Cerebellar nuclear complex (tissue), 1 donor: Measurements from ENCODE around the gene RALGAPA1.
"Not testable (repeated sequence)": the region's sequence is repeated elsewhere in the genome, so short reads cannot be mapped to it uniquely, and the experiment has no call there.

ENCODE experiments used
- DNase-seq, 2 experiments: peaks; one replicate each; lab custom pipeline; 2025; lab: John Stamatoyannopoulos, UW

RALGAPA1 gene

DNA sequence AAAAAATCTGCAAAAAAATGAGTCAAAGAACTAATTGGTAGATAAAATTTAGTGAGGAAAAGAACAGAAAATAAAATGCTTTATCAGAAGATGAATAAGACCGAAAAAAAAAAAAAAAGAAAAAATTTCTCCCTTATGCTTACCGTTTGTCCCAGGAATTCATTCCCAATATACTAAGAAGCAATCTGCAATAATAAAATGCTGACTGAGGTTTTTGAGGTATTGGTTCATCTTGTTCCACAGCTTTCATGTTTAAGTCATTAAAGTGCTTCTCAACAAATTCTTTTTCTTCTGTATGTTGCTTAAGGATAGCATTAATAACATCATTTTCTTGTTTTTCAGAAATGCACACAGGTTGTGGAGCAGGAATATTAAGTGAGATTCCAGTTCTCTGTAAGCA is 182.1 kb downstream of the RALGAPA1 start:
- not testable (repeated sequence) for DNase-seq

DNA sequence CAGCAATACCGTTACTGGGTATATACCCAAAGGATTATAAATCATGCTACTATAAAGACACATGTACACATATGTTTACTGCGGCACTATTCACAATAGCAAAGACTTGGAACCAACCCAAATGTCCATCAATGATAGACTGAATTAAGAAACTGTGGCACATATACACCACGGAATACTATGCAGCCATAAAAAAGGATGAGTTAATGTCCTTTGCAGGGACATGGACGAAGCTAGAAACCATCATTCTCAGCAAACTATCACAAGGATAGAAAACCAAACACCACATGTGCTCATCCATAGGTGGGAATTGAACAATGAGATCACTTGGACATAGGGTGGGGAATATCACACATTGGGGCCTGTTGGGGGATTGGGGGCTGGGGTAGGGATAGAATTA is 187.1 kb downstream of the RALGAPA1 start:
- DNase-seq: not testable (repeated sequence)

DNA sequence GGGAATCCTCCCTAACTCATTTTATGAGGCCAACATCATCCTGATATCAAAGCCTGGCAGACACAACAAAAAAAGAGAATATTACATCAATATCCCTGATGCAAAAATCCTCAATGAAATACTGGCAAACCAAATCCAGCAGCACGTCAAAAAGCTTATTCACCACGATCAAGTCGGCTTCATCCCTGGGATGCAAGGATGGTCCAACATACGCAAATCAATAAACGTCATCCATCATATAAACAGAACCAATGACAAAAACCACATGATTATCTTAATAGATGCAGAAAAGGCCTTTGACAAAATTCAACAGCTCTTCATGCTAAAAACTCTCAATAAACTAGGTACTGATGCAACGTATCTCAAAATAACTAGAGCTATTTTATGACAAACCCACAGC is 189.1 kb downstream of the RALGAPA1 start:
- DNase-seq: not testable (repeated sequence)

DNA sequence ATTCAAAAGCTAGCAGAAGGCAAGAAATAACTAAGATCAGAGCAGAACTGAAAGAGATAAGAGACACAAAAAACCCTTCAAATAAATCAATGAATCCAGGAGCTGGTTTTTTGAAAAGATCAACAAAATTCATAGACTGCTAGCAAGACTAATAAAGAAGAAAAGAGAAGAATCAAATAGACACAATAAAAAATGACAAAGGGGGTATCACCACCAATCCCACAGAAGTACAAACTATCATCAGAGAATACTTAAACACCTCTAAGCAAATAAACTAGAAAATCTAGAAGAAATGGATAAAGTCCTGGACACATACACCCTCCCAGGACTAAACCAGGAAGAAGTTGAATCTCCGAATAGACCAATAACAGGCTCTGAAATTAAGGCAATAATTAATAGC is 189.6 kb downstream of the RALGAPA1 start:
- not testable (repeated sequence) for DNase-seq

DNA sequence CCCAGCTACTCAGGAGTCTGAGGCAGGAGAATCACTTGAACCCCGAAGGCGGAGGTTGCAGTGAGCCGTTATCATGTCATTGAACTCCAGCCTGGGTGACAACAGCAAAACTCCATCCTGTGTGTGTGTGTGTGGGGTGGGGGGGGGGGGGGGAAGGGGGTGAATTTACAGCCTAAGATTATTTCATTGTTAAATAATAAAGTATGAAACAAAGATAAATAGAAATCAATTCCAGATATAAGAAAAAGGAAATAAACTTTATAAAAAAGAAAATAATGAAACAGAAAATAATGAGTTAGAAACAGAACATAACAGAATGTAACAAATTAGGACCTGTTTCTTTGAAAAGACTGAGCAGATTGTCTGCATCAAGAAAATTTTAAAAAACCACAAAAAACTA is 191.6 kb downstream of the RALGAPA1 start:
- DNase-seq: no peak

DNA sequence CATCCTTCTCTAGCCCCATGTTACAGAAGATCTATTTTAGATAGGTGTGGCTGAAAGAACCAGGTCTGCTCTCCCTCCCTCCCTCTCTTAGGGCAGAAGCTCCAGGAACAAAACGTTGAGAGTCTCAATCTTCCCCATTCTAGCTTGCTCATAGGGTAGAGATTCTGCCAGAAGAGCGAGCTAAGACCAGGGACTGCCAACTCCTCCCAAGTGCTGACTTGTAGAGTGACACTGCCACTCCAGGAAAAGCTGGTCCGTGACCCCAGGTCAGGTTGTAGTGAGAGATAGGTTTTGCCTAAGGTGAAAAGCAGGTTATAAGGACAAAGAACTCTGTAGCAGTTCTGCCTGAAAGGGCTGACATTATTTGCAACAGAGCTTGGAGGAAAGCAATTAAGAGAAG is 201.7 kb downstream of the RALGAPA1 start:
- no peak for DNase-seq

DNA sequence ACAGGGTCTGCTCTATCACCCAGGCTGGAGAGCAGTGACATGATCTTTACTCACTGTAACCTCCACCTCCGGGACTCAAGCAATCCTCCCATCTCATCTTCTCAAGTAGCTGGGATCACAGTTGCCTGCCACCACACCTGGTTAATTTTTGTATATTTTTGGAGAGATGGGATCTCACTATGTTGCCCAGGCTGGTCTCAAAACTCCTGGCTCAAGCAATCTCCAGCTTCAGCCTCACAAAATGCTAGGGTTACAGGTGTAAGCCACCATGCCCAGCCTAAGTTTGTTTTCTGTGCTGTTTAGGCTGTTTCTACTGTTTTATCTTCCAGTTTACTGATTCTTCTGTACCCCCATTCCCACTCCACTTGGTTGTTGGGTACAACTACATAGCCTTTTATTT is 208.8 kb downstream of the RALGAPA1 start:
- DNase-seq: no peak

DNA sequence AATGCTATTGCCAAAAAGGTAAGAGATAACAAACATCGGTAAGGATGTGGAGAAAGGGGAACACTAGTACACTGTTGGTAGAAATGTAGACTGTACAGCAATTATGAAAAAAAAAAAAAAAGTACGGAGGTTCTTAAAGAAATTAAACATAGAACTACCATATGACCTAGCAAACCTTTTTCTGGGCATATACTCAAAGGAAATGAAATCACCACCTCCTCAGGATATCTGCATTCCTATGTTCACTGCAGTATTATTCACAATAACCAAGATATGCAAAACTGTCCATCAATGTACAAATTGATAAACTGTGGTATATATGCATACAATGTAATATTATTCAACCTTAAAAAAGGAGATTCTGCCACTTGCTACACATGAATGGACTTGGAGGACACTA is 214.5 kb downstream of the RALGAPA1 start:
- no peak for DNase-seq

DNA sequence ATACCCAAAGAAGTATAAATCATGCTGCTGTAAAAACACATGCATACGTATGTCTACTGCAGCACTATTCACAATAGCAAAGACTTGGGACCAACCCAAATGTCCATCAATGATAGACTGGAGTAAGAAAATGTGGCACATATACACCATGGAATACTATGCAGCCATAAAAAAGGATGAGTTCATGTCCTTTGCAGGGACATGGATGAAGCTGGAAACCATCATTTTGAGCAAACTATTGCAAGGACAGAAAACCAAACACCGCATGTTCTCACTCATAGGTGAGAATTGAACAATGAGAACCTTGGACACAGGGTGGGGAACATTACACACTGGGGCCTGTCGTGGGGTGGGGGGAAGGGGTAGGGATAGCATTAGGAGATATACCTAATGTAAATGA is 221.7 kb downstream of the RALGAPA1 start:
- not testable (repeated sequence) for DNase-seq

DNA sequence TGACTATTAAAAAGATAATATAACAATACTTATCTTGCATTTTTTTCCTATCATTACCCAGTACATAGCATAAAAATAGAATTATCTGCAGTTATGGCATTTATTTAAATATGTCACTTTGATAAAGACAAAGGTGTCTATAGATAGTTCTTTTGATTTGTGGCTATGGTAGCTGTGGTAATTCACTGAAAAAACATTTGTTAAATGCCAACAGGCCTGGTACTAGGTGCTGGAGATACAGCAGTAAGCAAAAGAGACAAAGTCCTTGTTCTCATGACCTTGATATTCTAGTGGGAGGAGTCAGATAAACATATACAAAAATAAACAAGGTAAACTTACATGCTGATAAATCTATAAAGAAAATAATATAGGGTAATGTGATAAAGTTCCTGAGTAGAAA is 230.5 kb downstream of the RALGAPA1 start:
- DNase-seq: no peak

DNA sequence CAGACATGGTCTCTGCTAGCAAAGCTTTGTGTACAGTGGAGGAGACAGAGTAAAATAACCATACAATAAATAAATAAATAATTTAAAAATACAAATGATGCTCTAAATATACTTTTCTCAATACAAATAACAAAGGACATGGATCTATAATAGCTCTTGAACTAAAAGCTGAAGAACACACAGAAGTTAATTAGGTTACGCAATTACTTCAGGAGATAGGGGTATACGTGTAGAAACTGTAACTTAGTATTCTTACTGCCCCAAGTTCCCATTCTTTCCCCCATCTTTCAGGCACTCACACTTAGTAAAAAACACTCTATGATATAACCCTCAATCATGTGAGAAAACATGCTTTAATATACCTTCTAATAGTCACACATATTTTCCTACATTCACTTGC is 231.0 kb downstream of the RALGAPA1 start:
- no peak for DNase-seq

DNA sequence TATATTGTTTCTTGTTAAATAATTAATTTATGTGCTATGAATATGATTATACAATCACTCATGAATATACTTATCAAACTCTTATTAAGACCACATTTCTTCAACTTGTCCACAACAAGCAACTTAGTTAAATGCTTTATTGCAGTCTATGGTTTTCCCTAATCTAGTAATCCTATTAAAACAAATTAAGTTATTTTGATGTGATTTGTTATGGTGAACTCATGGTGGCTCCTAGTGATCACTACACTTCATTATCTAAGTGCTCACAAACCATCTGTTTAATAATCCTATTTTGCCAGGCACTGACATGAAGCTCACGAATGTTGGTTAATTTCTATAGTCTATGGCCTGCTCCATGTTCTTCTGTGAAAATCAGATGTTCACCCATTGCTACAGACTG is 232.2 kb downstream of the RALGAPA1 start:
- no peak for DNase-seq

DNA sequence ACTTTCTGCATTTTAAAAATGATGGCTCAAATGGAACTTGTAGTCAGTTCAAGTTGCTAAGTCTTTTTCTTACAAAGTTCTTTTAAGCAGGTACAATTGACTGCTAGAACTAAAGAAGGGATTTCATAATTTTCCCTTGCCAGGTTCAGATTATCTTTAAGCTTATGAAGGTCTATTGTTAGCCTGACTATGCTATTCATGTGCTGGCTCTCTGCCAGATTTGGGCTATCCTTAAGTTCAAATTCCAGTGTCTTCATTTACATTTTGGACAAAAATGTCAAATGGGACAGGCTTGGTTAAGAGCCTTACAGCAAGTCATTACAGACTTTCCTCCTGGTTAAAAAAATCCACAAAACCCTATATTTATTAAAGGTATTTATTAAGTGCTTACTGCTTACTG is 232.8 kb downstream of the RALGAPA1 start:
- no peak for DNase-seq

DNA sequence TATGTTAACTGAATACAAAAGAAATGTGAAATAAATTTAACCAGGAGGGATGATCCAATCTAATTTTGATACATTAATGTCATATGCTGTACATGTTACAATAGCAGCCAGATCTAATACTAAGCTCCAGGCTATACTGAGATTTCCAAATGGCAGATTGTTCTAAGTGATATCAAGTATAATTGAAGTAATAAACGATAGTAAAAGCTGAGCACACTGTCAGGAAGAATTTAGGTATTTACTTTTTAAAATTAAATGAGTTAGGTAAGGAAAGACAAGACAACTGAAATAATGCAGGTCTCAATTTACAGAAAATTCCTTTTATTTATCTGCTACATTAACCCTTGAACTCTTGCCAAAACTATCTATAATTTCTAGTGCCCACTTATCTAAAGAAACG is 235.2 kb downstream of the RALGAPA1 start:
- DNase-seq: no peak

DNA sequence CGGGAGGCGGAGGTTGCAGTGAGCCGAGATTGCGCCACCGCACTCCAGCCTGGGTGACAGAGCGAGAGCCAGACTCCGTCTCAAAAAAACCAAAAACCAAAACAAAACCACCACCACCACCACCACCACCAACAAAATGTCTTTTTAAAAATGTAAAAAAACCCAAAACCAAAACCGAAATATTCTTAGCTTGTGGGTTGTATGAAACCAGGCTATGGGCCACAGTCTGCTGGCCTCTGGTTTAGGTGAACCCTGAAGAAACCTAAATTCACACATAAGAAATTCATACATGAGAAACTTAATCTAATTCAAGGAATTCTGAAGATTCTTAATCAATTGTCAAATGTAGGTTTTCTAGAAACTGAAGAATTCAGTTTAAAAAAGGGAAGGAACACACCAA is 237.5 kb downstream of the RALGAPA1 start:
- DNase-seq: no peak

DNA sequence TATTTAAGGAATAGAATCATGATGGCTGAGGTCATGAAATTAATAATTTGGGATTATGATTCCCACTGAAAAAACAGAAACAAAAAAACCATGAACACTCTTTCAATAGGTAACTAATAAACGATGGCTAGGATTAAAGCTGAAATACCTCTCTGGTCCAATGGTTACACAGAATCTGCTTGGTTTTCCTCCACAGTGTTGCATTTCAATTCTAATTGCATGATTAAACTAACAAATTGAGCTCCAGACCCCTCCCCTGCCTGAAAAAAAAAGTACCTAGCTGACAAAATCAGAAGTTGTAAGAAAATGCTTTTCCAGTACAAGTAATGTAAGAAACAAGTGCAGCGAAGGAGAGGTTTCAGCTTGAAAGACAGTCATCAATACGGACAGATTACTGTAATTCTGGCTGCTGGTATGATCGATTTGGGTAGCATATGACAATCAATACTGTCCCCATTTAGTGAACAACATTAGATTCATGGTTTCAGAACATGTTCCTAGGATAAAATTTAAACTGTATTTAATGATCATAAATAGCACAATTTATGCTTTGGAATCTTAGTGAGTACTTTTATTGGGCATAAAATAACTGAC is 243.1 kb downstream of the RALGAPA1 start:
- no peak for DNase-seq

DNA sequence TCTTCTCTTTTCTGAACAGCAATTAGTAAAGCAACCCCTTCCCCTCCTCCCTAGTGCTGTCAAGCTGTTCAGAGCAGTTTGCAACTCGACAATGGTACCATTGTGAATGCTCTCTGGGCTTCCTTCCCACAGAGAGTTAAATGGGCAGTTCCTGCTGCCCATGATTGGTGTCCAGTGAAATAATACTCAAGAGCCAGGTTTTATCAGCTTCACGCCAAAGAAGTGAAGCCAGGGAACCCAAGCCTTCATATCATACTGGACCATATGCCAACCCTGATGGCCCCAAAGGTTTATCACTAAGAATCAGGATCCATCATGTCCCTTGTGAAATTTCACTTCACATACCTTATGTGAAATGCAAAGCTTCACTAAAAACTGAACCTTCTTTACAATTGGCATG is 250.4 kb downstream of the RALGAPA1 start:
- no peak for DNase-seq

DNA sequence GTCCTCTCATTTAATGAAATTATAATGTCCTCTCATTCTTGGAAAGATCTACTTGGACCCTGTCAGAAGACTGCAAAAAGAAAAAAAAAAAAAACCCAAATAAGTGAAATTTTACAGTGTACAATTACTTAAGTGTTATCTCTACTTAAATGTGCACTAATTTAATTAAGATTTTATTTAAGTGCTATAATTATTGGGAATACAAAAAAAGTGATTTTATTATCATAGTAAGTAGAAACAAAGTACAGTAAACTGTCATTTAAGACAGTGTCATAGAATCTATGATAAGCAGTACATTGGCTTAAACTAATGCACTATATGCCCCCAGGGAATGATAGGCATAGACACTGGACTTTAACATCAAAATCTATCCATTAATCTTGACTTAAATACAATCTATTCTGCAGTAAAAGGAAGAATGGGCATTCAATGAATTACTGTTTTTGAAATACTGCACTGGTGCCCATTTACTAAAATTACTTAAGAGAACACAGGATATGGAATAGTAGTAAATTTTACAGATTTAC is 251.8 kb downstream of the RALGAPA1 start:
- DNase-seq: no peak

DNA sequence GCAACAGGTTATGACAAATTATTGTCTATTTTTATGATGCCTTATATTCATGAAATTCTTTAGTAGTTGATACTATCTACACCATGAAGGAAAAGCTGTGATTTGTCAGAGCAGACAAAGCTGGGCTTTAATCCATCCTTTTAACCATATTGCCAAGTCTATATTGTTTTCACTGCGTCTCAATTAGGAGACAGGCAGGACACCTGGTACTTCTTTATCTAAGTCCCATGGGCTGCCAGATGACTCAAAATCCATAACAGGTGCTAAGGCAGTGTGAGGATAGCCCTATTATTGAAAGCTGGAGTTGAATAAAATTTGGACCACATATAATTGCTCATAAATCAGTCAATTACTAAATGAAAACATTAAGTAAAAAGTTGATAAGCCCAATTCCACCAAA is 252.5 kb downstream of the RALGAPA1 start:
- DNase-seq: no peak

DNA sequence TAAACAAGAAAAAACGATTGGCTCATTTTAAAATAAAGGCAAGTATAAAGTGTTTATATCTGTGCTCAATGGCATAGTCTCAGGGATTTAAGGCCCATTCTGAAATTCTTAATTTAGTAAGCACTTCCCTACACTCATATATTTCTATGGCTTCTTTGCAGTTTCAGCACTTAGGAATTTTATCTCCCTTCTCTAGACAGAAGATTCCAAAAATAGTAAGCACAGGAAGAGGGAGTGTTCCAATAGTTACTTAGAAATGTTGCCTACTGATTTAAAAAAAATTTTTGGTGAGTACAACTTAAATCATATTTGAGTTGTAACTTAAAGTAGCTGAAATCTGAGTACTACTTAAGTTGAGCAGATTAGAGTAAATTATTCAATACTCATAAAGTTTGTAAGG is 255.3 kb downstream of the RALGAPA1 start:
- DNase-seq: no peak

DNA sequence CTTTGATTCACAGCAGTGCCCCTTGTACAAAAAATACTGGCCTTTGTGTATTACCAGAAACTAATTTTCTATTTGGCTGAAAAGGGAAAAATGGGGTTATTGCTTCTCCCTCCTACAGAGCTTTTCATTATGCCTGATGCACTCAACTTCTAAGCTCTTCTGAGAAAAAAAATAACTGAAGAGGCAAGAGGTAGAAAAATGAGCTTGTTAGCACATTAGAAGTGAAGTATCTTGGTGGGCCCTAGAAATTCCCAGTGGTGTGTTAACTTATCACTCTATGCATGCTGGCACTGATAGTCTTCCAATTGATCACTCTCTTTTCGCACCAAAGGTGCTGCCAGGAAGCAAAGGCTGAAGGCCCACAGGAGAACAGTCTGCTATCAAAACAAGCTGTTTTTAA is 258.0 kb downstream of the RALGAPA1 start:
- no peak for DNase-seq

DNA sequence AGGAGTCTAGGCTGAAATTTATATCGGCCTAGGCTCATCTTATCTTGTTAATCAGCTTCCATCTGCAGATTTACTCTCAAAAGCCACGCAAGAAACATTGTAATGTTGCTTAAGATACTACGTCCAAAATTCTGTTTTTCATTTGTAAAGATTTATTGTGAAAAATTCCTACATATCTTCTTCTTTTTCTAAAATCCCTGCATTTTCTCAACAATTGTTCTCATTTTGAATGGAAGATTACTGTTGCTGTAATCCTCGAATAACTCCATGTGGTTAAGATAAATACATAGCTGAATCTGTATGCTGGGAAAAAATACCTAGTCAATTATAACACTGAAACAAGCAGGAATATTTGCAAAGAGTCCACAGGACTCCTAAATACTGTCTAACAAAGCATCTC is 259.5 kb downstream of the RALGAPA1 start:
- DNase-seq: no peak

DNA sequence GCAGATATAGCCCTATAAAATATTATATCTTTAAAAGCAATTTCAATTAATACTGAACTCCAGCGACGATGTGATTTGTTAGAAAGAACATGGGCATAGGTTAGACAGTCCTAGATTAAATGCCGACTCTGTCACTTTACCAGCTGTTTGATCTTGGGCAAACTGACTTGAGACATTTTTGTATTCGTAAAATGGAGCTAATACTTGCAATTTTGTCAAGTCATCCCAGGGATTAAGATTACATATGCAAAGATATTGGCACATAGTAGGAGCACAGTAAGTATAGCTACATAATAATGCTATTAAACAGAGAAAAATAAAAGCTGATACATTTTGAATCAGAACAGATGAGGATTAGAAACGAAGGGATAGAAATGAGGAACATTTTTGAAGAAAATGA is 266.1 kb downstream of the RALGAPA1 start:
- DNase-seq: no peak

DNA sequence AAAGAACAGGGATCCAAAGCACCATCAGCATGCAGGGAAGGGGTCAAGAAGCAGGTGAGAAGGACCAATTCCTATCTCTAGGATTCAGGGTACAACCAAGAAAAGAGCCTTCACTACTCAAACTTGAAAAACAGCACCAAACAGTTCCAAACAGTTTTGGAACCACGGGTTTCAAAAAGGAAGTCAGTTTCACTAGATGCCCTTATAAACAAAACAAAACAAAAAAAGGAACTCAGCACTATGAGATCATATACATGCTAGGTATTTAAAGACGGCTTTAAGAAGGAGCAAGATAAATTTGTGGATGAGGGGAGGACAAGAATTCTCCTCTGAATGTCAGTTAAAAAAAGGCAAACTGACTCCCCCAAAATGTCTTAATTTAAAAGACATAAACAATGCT is 269.1 kb downstream of the RALGAPA1 start:
- no peak for DNase-seq
